NCI-H1436 treated with DMSO at 0.1 percent for 48 hours (cell line): Measurements from ENCODE around the gene JAK3.

ENCODE experiments used
- DNase-seq: peaks from one replicate; lab custom pipeline; 2025; lab: John Stamatoyannopoulos, UW

JAK3 gene

DNA sequence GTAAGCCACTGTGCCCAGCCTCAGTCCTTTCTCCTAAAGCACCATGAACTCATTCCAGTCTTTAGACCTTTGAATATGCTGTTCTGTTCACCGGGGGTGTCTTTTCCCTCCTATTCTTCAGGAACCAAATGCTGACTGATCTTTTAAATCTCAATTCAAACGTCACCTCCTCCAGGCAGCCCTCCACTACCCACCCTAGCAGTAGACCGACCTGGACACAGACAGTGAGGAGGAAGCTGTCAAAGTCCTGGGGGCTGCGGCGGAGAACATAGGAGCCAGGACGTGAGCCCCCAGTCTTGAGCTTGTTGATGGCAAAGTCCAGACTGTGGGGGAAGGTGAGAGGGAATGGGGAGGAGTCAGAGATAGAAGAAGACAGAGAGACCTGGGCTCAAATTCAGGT, 7.8 kb downstream of the JAK3 start:
- no peak for DNase-seq

DNA sequence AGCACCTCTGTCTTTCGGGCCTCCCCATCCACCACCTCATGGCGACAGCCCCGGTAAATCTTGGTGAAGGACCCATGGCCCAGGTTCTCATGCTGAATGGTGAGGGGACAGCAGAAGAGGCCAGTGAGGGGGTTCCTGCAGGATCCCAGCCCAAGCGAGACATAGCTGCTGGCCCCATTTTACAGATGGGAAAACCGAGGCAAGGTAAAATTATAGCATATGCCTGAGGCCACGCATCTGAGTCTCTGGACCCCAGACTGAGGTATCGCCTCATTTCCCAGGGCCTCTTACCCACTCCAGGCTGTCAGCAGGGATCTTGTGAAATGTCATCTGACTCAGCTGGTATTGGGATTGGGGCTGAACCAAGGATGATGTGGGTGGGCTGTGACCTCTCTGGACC, 9.8 kb downstream of the JAK3 start:
- no peak for DNase-seq

DNA sequence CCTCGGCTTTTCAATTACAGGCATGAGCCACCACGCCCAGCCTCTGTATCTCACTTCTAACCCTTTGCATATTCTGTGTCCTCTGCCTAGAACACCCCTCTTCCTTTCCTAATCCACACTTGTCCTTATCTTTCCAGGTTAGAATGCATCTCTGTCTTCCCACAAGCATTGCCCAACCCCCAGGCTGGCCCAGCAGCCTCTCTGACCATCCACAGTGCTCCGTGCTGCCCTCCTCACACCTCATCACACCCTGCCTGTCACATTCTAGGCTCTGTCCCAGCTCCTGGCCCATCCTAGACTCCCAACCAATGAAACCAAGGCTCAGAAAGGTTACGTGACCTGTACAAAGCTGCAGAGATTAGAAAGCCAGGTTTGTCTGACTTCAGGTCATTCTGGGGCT, 11.3 kb downstream of the JAK3 start:
- DNase-seq = no peak

DNA sequence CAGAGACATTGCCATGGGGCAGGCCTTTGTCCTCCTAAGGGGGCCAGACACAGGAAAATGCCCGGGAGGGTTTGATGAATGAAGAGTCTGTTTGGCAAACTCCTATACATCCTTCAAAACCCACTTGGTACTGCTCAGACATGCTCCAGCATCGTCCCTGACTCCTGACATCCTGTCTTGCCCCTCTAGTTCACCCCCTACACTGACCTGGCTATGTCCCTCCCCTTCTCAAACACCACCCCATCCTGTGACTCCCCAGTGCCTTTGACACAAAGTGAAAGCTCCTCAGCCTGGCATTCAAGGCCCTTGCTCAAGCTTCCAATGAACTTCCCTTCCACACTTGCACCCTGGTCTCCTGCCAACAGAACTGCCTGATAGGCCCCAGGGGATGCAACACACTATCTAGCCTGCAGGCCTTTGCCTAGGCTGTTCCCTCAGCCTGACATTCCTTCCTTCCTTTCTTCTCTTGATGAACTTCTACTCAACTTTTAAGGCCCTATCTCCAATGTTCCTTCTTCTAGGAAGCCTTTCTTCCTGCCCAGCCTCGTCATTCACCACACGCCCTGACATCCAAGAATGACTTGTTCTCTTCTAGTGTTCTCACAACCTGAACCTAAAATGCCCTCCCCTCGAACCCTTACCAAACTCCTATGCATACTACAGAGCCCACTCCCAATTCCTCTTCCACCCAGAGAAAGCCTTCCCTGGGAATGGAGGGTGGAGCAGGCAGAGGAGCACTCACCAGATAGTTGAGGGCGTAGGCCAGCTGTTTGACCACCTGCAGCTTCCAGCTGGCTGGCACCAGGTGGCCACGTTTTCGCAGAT, 12.4 kb downstream of the JAK3 start:
- no peak for DNase-seq

DNA sequence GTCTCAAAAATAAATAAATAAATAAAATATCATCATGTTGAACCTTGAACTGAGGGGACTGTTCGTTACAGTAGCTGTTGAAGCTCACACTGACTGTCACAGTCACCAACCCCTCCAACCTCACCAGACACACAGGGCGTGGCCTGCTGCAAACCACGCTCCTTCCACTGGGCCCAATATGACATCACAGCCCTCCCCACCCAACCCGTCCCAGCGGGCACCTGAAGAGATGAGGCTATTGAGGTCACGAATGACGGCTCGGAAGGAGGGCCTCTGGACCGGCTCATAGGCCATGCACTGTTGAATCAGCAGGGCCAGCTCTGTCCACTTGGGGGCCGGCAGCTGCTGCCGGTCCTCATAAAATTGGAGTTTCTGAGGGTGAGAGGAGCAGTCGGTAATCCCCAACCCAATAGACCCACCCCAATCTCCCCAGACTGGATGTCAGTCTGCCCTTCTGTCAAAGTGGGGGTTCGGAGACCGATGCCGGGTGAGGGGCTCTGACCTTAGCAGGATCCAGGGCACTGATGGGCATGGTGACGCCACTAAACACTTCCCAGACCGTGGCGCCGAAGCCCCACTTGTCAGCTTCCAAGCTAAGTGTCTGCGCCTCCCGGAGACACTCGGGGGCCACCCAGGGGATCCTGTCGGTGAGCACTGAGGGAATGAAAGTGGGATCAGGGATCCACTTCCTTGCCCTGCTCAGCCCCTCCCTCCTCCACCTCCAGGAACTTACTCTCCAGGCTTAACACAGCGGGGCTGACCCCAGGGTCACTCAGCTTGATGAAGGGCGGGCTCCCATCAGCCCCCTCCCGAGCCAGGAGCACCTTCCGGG, 13.2 kb downstream of the JAK3 start:
- no peak for DNase-seq

DNA sequence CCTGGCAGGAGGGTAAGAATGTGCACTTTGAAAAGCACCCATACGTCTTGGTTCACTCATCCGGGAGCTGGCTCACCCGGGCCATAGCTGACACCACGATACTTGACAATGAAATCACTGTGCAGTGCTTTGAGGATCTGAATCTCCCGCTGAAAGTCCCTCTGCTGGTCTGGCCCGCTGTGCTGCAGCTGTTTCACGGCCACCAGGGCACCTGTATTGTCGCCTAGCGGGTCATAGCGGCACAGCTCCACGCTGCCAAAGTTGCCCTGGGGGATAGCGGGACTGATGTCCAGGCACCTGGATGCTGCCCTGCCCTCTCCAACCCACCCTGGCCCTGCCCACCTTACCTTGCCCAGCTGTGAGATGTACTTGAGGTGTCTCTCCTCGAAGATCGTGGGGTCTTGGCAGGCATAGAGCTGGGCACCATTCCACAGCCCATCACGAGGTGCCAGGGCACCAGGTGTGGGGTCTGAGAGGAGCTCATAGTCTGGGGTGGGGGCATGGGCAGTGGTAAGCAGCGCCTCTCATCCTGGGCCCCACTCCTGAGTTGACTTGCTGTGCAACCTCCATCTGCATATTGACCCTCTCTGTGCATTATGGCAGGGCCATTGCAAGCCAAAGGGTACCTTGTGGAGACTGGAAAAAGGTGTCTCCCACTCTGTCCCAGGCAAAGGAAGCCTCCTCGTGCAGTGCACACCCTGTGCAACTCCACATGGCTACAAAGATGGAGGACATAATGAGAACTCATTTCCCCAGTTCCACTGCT, 15.2 kb downstream of the JAK3 start:
- DNase-seq = no peak

DNA sequence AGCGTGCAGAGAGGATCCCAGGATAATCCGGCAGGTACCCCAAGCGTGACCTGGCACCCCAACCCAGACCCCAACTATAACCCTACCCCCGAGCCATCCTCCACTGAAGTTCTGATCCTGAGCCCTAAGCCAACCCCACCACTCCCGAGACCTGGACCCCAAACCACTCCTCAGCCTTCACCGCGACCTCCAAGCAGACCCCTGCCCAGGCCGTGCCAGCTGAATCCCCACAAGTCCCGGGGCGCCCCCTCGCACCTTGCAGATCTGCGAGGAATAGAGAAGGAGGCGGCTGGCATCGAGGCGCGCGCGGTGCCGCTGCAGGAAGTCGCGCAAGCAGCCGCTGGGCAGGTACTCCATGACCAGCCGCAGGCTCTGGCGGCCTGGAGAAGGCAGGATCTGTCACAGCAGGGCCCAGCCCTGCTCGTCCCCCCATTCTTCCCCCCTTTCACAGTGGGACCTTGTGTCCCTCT, 16.3 kb downstream of the JAK3 start:
- DNase-seq = no peak

DNA sequence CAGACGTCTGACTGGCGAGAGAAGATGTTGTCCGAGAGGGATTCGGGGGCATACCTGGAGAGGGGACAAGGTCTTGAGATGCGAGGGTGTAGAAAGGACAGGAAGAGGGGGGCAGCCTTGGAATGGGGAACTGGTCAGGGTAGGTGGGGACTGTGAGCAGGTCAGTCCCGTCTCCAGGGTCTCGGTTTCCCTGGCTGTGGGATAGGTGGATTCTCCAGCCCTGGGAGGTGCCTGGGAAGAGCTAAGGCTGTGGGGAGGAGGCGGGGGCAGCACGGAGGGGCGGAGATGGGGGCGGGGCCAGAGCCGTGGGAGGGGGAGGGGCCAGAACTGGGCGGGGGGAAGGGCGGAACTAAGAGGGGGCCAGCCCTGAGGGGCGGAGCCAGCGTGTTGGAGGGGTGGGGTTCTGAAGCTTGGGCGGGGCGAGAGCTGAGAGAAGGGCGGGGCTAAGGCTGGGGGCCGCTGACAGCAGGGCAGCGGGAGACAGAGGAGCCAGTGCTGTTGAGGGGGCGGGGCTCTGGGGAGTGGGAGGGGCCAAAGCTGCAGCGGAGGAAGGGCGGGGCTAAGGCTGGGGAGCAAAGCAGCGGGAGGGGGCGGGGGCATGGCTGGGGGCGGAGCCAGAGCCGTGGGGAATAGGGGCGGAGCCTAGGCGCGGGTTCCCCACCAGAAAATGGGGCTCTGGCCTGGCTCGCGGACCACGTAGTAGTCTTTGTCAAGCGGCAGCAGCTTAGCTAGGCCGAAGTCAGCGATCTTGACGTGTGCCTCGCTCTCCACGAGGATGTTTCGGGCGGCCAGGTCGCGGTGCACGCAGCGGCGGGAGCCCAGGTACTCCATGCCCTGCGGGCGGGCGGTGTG, 17.0 kb downstream of the JAK3 start:
- DNase-seq = no peak

DNA sequence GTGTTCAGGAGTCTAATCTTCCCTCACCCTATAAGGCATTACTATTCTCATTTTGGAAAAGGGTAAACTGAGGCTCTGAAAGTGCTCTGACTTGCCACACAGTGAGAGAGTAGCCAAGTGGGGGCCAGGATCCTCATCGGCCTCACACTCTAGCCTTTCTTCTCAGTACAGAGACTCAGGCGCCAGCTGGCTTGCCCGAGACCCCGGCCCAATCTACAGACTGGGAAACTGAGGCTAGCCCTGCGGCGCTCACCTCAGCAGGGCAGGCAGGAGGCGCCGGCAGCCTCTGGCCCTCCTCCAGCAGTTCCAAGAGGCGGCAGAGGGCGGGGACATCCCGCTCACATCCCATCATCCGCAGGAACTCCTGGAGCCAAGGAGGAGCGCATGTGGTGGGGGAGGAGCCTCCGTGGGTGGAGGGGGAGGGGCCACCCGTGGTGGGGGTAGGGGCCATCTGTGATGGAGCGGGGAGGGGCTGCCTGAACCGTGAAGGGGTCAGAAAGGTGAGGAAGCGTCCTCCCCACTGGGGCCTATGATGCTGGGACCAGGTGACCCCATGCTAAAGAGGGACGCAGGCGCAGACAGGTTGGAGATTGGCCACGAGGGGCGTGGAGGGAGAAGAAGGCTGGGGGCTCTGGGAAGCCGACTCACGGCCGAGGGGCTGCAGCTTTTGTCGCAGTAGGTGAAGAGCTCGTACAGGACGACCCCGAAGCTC, 17.8 kb downstream of the JAK3 start:
- no peak for DNase-seq

DNA sequence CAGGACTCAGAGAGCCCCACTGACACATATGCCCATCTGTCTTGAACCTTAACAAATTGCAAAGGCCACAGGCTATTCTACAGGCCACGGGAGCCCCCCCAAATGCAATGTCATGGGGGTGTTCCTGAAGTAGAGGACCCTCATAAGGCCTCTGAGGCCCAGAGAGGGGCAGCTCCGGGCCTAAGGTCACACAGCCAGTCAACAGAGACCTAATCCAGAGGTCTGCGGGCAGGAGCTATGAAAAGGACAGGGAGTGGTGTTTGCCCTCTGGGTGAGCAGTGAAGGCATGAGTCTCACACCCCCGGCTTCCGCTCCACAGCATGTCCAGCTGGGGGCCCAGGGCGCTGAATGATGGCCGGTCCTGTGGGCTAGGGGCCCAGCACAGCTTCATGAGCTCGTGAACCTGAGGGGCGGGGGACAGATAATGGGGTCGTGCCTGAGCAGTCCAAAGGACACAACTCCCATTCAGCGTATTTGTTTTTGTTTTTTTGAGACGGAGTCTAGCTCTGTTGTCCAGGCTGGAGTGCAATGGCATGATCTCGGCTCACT, 21.2 kb downstream of the JAK3 start:
- no peak for DNase-seq

DNA sequence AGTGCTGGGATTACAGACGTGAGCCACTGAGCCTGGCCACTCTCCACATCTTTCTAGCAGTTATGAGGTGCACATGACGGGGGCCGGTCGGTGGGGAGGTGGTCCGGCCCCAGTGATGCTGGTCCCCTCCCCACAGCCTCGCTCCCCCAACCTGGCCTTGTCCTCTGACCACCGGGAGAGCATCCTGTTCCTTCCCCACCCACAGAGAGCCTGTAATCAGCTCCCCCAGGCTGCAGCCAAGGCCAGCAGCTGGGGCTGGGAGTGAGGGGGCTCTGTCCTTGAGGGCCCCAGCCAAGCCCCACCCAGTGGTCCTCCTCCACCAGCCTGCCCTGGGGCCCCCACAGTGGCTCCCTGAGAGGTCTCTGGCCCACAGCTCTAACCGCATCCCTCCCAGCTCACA, 23.4 kb downstream of the JAK3 start:
- DNase-seq = no peak

DNA sequence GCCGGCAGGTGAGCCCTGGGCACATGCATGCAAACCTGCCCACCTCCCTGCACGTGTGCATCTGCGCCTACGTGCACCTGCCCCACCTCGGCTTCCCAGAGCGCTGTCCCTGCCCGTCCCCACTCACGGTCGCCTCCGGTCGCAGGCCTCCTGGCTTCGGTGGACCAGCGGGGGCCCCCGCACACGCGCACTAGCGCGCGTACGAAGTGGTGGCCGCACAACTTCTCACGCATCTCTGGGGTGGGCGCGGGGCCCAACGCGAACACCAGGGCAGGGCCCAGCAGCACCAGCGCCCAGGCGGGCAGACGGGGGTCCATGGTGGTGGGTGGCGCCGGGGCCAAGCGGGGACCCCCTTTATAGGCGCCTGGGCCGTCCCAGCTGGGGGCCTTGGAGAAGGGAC, 26.6 kb downstream of the JAK3 start, which contains the start of gene INSL3:
Gene INSL3, minus strand, starts transcription at position 330 of the 400 bp plus-strand sequence. Its CDS starts 13 bp downstream, at position 317.
- DNase-seq = no peak

DNA sequence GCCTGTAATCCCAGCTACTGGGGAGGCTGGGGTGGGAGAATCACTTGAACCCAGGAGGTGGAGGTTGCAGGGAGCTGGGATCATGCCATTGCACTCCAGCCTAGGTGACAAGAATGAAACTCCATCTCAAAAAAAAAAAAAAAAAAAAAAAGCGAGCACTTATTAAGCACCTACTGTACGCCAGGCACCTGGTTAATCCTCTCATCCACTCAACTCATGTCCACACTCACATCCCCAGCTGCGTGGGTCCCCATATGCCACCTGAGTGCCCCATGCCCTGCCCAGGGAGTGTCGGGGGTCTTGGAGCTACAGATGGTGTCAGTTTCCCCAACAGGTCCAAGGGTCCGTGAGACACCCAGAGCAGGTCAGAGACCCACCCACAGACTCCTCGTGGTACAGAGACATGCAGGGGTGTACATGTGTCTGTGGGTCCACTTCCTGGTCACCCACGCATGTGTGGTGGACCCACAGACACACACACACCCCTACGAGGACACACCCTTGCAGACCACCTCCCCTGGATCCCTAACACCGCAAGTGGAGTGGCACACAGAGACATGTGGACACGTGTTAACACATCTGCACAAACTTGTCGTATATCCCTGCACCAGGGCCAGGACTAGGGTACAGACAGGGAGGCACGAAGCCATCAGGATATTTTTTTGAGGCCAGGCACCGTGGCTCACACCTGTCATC, 30.0 kb downstream of the JAK3 start:
- no peak for DNase-seq

DNA sequence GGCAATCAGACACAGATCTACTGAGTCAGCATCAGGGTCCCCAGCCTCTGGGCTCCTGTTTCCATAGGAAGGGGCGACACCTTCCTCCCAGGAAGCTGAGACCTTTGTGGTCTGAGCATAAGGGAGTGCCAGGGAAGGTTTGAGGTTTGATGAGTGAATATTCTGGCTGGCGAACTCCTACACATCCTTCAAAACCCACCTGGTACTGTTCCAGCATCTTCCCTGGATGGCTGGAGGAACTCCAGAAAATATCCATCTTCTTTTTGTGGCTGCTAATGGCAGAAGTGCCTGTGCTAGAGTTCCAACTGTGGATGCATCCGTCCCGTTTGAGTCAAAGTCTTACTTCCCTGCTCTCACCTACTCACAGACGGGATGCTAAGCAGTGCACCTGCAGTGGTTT, 35.7 kb downstream of the JAK3 start:
- DNase-seq = no peak

DNA sequence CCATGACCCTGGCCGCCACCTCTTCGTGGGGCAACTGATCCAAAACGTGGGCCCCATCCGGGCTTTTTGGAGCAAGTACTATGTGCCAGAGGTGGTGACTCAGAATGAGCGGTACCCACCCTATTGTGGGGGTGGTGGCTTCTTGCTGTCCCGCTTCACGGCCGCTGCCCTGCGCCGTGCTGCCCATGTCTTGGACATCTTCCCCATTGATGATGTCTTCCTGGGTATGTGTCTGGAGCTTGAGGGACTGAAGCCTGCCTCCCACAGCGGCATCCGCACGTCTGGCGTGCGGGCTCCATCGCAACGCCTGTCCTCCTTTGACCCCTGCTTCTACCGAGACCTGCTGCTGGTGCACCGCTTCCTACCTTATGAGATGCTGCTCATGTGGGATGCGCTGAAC, 36.1 kb downstream of the JAK3 start:
- no peak for DNase-seq

DNA sequence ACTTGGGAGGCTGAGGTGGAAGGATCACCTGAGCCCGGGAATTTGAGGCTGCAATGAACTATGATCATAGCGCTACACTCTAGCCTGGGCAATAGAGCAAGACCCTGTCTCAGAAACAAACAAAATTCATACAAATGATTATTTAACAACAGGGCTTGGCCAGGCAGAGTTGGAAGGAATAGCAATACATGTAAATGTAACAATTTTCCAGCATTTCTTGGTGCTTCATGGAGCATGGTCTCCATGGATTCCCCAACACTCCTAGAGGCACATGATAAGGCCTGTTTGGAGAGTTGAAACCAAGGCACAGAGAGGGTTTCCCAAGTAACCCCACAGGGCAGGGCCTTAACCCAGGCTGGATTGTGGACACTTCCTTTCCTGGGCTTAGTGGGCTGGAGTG, 36.7 kb downstream of the JAK3 start:
- DNase-seq = no peak

DNA sequence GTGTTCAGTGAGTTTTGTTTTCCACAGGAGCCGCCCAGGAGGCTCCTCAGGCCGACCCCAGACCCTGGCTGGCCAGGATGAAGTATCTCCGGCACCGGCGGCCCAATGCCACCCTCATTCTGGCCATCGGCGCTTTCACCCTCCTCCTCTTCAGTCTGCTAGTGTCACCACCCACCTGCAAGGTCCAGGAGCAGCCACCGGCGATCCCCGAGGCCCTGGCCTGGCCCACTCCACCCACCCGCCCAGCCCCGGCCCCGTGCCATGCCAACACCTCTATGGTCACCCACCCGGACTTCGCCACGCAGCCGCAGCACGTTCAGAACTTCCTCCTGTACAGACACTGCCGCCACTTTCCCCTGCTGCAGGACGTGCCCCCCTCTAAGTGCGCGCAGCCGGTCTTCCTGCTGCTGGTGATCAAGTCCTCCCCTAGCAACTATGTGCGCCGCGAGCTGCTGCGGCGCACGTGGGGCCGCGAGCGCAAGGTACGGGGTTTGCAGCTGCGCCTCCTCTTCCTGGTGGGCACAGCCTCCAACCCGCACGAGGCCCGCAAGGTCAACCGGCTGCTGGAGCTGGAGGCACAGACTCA, 40.0 kb downstream of the JAK3 start:
- DNase-seq = no peak

DNA sequence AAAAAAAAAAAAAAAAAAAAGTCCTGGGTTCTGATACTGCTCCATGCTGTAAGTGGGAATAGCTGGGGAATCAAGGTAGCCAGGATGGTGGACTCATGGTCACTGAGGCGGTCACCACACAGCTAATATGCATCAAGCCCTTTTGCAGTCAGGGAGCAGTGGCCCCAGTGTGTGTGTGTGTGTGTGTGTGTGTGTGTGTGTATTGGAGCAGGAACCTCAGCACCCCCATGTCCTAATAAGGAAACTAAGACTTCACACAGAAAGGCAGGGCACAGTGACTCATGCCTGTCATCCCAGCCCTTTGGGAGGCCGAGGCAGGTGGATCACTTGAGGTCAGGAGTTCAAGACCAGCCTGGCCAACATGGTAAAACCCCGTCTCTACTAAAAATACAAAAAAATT, 40.8 kb downstream of the JAK3 start:
- DNase-seq = no peak

DNA sequence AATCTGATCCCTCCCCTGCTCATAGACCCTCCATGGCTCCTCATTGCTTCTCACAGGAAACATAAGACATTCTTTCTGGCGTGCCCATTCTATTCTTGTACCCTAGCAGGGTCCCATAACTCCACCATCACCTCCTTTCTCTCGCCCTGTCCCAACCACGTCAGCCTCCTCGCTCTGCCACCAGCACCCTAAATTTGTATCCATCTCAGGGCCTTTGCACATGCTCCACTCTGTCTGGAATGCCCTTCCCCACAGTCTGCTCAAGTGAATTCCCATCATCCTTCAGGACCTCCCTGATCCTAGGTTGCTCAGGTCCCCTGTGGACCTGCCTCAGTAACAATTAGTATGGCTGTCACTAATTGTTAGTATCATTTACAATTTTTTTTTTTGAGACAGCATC, 42.4 kb downstream of the JAK3 start:
- DNase-seq = no peak
